SIG-M5 treated with dmso at 0.1 percent for 504 hours (cell line): ENCODE data around the gene C1orf159.
"Not testable (repeated sequence)": the region's sequence is repeated elsewhere in the genome, so short reads cannot be mapped to it uniquely, and the experiment has no call there.

Experiments used
- DNase-seq: peaks from one replicate; lab custom pipeline; 2025; ENCODE audit not compliant: unreplicated experiment; lab: John Stamatoyannopoulos, UW

Gene C1orf159

GRCh38 chr1:1083416-1084371, 32.2 kb downstream of the C1orf159 start:
- DNase-seq, result no peak

- no peak for DNase-seq
Observed at GRCh38 chr1:1082776-1083415, 33.0 kb downstream of the C1orf159 start.

GRCh38 chr1:1082239-1082775, 33.6 kb downstream of the C1orf159 start:
- DNase-seq, result no peak

DNA sequence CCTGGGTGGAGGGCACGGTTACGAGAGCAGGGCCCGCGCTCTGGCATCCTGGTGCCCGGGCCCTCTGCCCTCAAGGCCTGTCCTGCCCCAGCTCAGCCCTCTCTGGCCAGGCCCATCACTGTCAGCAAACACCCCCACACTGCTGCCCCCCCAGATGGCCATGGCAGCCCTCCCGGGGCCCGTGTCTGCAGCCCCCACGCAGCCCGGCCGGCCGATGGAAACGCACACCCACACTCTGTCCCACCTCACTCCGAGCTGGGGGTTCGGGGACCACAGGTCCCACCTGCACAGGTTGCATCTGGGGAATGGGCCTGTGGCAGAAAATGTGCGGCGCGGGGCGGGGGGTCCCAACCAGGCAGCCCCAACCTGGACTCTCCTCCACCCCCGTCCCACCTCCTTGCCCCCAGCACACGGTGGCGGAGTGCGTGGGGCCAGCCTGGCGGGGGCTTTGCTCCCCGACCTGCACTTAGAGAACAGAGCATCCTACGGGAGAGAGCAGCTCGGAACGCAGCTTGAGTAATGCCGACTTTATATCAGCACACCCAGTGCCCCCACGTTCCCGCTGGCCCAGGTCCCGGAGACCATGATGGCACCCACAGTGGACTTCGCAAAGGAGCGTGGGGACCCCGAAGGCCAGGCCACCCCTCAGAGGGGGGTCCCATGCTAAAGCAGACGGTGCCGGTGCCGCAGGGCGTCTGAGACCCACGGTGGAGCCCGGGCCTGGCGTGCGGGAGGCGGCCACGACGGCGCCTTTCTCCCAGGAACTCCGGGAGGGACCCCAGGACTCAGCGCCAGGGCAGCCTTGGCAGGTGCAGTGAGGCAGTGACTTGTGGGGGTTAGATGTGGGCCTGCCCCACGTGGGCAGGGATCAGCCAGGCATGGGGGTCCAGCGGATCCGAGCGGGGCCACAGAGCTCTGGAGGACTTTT, 34.3 kb downstream of the C1orf159 start:
- no peak for DNase-seq

DNA sequence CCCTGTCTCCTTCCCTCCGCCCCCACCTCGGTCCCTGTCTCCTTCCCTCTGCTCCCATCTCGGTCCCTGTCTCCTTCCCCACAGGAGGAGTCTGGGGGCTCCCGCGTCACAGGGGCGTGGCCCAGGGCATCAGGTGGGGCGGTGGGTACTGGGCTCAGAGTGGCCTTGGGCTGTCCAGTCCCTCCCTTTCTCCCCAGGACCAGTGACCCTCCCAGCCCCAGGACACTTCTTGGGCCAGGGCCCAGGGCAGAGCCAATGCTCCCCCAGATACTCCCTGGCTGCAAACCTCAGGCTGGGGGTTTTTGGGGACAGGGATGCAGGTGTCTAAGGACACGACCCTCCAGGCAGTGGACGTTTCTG, 35.0 kb downstream of the C1orf159 start:
- no peak for DNase-seq

- DNase-seq, result no peak
Observed at GRCh38 chr1:1080122-1080757, 35.6 kb downstream of the C1orf159 start.

DNA sequence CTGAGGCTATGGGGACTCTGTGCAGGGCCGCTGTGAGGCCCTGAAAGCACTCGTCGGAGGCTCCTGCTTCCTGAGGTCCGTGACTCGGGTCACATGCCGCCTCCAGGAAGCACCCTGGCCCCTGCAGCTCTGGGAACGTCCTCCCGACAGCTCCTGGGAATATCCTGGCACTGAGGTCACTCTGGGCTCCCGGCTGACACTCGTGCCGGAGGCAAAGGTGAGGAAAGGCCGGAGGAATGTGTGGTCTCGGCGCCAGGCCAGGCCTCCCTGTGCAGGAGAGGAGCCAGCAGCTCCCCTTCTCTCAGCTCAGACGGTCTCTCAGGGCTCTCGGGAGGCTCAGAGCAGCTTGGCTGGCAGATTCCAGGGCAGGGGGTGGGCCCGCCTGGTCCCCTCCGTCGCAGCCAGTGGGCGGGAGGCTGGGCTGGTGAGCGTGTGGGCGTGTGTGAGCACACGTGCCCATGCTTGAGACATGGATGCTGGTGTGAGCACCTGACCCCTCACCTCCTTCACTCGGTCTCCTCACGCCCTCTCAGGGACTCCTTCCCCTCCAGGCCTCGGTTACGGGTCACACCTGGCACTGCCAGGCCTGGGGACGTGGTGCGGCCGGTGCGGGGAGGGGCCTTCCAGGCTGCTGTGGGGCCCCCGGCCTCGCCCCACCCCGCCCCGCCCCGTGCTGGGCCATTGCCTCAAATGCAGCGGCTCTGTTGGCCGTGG, 36.3 kb downstream of the C1orf159 start:
- peak; percentile 63 for DNase-seq

DNA sequence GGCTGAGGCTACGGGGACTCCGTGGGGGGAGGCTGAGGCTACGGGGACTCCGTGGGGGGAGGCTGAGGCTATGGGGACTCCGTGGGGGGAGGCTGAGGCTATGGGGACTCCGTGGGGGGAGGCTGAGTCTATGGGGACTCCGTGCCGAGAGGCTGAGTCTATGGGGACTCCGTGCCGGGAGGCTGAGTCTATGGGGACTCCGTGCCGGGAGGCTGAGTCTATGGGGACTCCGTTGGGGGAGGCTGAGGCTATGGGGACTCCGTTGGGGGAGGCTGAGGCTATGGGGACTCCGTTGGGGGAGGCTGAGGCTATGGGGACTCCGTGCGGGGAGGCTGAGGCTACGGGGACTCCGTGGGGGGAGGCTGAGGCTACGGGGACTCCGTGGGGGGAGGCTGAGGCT, 38.5 kb downstream of the C1orf159 start:
- DNase-seq, result not testable (repeated sequence)

DNA sequence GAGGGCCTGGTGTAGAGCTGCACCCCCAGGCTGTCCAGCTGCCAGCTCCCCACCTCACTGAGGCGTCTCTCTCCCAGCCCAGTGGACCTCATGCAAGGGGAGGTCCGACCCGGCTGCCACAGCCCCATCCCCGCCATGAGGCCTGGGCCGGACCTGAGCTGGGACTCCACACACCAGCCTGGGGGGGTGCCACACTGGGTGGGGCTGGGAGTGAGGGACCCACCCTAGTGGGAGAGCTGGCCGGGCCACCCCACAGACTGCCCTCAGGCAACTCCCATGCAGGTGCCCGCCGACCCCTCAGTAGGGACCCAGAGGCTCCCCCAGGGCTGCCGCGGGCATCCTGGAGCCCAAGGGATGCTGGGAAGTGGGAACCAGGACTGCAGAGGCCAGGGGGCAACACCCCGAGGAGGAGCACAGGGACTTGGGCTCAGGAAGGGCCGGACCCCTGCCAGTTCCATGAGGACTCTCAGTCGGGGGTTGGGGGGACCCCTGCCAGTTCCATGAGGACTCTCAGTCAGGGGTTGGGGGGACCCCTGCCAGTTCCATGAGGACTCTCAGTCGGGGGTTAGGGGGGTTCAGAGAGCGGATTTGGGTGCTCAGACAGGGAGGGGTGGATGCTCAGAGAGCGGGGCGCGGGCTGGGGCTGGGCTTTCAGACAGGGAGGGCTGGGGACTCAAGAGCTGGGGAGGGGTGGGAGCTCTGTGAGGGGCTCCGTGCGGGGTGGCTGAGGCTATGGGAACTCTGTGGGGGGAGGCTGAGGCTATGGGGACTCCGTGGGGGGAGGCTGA, 40.5 kb downstream of the C1orf159 start:
- no peak for DNase-seq

GRCh38 chr1:1074631-1075147, 41.2 kb downstream of the C1orf159 start:
- no peak for DNase-seq

GRCh38 chr1:1073743-1074587, 41.9 kb downstream of the C1orf159 start, which contains the start of gene RNF223:
Gene RNF223, minus strand, starts transcription at chr1:1074306. Its CDS starts 1,740 bp downstream, at chr1:1072566.
- peak; percentile 49 for DNase-seq

GRCh38 chr1:1072849-1073742, 42.8 kb downstream of the C1orf159 start:
- DNase-seq, result no peak

DNA sequence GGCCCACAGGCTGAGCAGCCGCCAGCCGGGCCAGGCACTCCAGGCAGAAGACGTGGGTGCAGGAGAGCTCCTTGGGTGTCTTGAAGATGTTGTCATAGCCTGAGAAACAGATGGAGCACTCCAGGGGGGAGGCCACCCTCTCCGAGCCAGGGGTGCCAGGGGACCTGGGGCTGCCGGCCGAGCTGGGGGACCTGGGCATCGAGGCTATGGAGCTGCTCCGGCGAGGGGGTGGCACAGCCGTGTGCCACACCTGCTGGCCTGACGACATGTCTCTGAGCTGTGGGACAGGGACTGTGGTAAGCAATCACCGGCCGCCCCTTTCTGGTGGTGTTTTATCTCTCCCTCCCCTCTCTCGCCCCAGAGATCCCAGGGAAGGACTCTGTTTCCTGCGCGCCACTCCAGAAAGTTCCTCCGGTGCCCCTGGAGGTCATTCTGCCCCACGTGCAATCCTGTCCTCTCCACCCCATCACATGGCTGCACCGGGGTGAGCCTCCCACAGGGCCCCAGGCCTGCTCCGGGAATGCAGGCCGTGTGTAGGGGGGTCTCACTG, 43.5 kb downstream of the C1orf159 start:
- DNase-seq, result no peak

DNA sequence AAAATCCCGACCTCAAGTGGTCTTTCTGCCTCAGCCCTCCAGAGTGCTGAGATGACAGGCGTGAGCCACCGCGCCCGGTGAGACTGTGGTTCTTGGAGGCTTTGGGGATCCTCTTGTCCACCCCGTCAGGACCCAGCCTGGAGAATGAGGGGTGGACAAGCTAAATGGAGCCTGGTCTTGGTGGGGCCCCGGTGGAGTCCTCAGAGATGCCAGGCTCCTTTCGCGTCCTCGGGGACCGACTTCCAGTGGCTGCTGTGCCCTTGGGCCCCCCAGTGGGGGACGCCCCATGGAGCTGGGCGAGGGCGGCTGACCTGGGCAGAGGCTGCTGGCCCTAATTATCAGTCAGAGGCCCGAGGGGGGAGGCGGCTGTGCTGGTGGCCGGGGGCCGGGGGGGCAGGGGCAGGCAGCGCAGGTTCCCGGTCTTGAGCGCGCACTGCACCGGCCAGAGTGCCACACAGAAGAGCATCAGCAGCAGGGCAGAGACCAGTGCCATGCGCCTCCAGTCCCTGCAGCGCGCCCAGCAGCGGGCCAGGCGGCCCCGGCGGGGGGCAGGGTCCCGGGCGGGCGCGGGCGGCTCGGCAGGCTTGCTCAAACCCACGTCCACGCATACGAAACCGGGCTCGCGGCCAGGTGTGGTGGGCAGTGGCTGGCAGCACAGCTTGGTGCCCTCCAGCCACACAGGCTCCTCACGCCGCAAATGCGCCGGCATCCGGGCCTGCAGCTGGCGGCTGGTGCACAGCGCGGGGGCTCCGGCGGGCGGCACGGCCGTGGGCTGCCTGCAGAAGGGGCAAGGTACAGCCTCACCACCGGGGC, 44.2 kb downstream of the C1orf159 start:
- no peak for DNase-seq
